Liver (tissue), 9 donors: Measurements from ENCODE around the gene TMEM9B. TPM values are rescaled to one million over a fixed set of nuclear protein-coding genes. Genes with fewer than 3 reads are reported as not detected.
"Not testable (repeated sequence)": the region's sequence is repeated elsewhere in the genome, so short reads cannot be mapped to it uniquely, and the experiment has no call there.

Experiments used
- DNase-seq: peaks from one replicate; pipeline ENCODE4 v3.0.0-alpha.2; 2017; ENCODE audit warnings: low spot score
- H3K27ac ChIP-seq, 2 donors: one replicate each; pipeline ENCODE4 v1.7.0; 2013; ENCODE audit warnings: inconsistent platforms in 2 of 2, low read length in 2 of 2, control low read depth in 1 of 2, low read depth in 1 of 2, mild to moderate bottlenecking in 1 of 2
- H3K27me3 ChIP-seq, 4 donors: one replicate each; pipeline versions ENCODE4 v1.6.1 to v1.7.0; 2013; ENCODE audit warnings: low read length in 3 of 4, inconsistent platforms in 1 of 4, mild to moderate bottlenecking in 1 of 4, moderate library complexity in 1 of 4; ENCODE audit not compliant: control insufficient read depth in 4 of 4, insufficient read depth in 4 of 4
- H3K36me3 ChIP-seq, 4 donors: one replicate each; pipeline versions ENCODE4 v1.6.1 to v1.7.0; 2013; ENCODE audit warnings: low read length in 3 of 4, mild to moderate bottlenecking in 3 of 4, low read depth in 1 of 4, moderate library complexity in 1 of 4; ENCODE audit not compliant: control insufficient read depth in 4 of 4, insufficient read depth in 3 of 4
- H3K4me1 ChIP-seq, 4 donors: one replicate each; pipeline versions ENCODE4 v1.6.1 to v1.7.0; 2013; ENCODE audit warnings: low read length in 3 of 4, mild to moderate bottlenecking in 3 of 4, moderate library complexity in 1 of 4; ENCODE audit not compliant: control insufficient read depth in 4 of 4, insufficient read depth in 4 of 4
- H3K4me3 ChIP-seq, 3 donors: one replicate each; pipeline versions ENCODE4 v1.6.1 to v1.7.0; 2013; ENCODE audit warnings: low read length in 3 of 3, control low read depth in 1 of 3, low read depth in 1 of 3, mild to moderate bottlenecking in 1 of 3
- H3K9ac ChIP-seq, 2 donors: one replicate each; pipeline ENCODE4 v1.7.0; 2013; ENCODE audit warnings: low read length in 2 of 2, mild to moderate bottlenecking in 2 of 2, moderate library complexity in 2 of 2, control low read depth in 1 of 2, low read depth in 1 of 2
- H3K9me3 ChIP-seq, 4 donors: one replicate each; pipeline versions ENCODE4 v1.6.1 to v1.7.0; 2013; ENCODE audit warnings: low read length in 3 of 4; ENCODE audit not compliant: control insufficient read depth in 4 of 4
- EGR1 ChIP-seq, 2 donors: IDR thresholded peaks; 2 replicates each; pipeline ENCODE4 v1.6.1; 2016 to 2018; ENCODE audit warnings: antibody characterized with exemption in 2 of 2, low read depth in 2 of 2
- FOXA1 ChIP-seq: IDR thresholded peaks from 2 replicates; pipeline ENCODE4 v1.6.1; 2016; ENCODE audit warnings: antibody characterized with exemption
- FOXA2 ChIP-seq: IDR thresholded peaks from 2 replicates; pipeline ENCODE4 v1.6.1; 2016; ENCODE audit warnings: antibody characterized with exemption
- GABPA ChIP-seq, 2 donors: IDR thresholded peaks in 1 of 2; conservative IDR thresholded peaks in 1 of 2; 2 replicates each; pipeline ENCODE4 v1.6.1; 2016; ENCODE audit warnings: antibody characterized with exemption in 2 of 2, mild to moderate bottlenecking in 1 of 2, moderate library complexity in 1 of 2
- HNF4A ChIP-seq, 2 donors: conservative IDR thresholded peaks; 2 replicates each; pipeline ENCODE4 v1.6.1; 2016; ENCODE audit warnings: antibody characterized with exemption in 2 of 2, mild to moderate bottlenecking in 2 of 2
- HNF4G ChIP-seq: IDR thresholded peaks from 2 replicates; pipeline ENCODE4 v1.6.1; 2016; ENCODE audit warnings: antibody characterized with exemption
- JUND ChIP-seq, 2 donors: IDR thresholded peaks; 2 replicates each; pipeline ENCODE4 v1.6.1; 2016; ENCODE audit warnings: antibody characterized with exemption in 2 of 2
- NR2F2 ChIP-seq: IDR thresholded peaks from 2 replicates; pipeline ENCODE4 v1.6.1; 2016; ENCODE audit warnings: antibody characterized with exemption
- RAD21 ChIP-seq, 2 donors: IDR thresholded peaks; 2 replicates each; pipeline ENCODE4 v1.6.1; 2016; ENCODE audit warnings: antibody characterized with exemption in 2 of 2, mild to moderate bottlenecking in 2 of 2
- RXRA ChIP-seq, 2 donors: IDR thresholded peaks; 2 replicates each; pipeline ENCODE4 v1.6.1; 2017 to 2018; ENCODE audit warnings: antibody characterized with exemption in 2 of 2, mild to moderate bottlenecking in 1 of 2
- SP1 ChIP-seq: IDR thresholded peaks from 2 replicates; pipeline ENCODE4 v1.6.1; 2018; ENCODE audit warnings: antibody characterized with exemption, mild to moderate bottlenecking
- TAF1 ChIP-seq: conservative IDR thresholded peaks from 2 replicates; pipeline ENCODE4 v1.6.1; 2016; ENCODE audit warnings: antibody characterized with exemption, mild to moderate bottlenecking
- YY1 ChIP-seq: IDR thresholded peaks from 2 replicates; pipeline ENCODE4 v1.6.1; 2016; ENCODE audit warnings: antibody characterized with exemption, mild to moderate bottlenecking
- WGBS: extraction: QIAGEN DNeasy Blood & Tissue Kit; methylation state at CpG from one replicate; pipeline ENCODE4 v1.1.7; 2013; 5-methylcytosine and 5-hydroxymethylcytosine counted together
- polyA plus RNA-seq, 2 donors: library from polyadenylated mRNA; stranded (reverse) in 1 of 2; unstranded in 1 of 2; fragments of 200-250 nt in 1 of 2; fragments of >200 nt in 1 of 2; fragmentation: Nextera tagmentation in 1 of 2; extraction: Ambion mirVana in 1 of 2; gene quantifications; one replicate each; pipeline versions ENCODE4 v1.2.1 to v1.2.3, GENCODE V29; 2013 to 2015
- total RNA-seq, 2 donors: library from RNA; depleted of rRNA; stranded (reverse); fragments of >200 nt; gene quantifications; one replicate each; pipeline ENCODE4 v1.2.3, GENCODE V29; 2014
- TF ChIP-seq, protein P1 (sequence below): IDR thresholded peaks from 2 replicates; pipeline ENCODE4 v1.6.1; 2016; ENCODE audit warnings: antibody characterized with exemption, mild to moderate bottlenecking
- TF ChIP-seq, protein P2 (sequence below): fragments of 150-350 bp; IDR thresholded peaks from 2 replicates; pipeline ENCODE4 v1.5.1; 2017; ENCODE audit warnings: improper control_type of control experiment, low read depth, low read length; ENCODE audit not compliant: missing input control
- TF ChIP-seq, protein P3 (sequence below): IDR thresholded peaks from 2 replicates; pipeline ENCODE4 v1.6.1; 2016; ENCODE audit warnings: antibody characterized with exemption
- TF ChIP-seq, protein P4 (sequence below): IDR thresholded peaks from 2 replicates; pipeline ENCODE4 v1.6.1; 2016; ENCODE audit warnings: antibody characterized with exemption
- TF ChIP-seq, protein P5 (sequence below): IDR thresholded peaks from 2 replicates; pipeline ENCODE4 v1.6.1; 2016; ENCODE audit warnings: antibody characterized with exemption
- donor health status: healthy.
- donor health status: healthy.
- donor health status: healthy.
- donor health status: healthy.
- donor health status: healthy.

The TMEM9B gene
- total and polyA plus RNA-seq, 4 donors, result 17.0 to 23.9 (median 19.5) TPM

DNA sequence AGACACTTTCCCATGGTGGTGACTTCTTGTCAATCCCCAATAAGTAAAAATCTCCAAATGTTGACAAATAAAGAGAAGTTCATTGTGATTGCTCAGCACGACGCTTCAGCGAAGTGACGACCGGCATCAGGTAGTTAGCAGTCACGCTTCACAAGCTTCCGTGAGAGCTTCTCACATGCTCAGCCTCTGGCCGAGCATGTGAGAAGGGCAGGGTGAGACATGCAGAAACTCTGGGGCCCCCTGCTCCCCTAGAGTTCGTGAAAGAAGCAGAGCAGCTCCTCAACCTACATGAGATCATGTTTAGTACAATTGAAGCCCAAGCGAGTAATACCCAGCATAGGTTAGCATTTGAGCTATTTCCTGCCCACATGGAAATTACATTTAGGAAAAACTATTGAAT lies 27.1 kb downstream of the TMEM9B start:
- Histone ChIP-seq H3K4me3 (no peak overlapping the region), H3K27me3 (no peaks in the 10 kb centered on the region), H3K9me3 (no peaks in the 10 kb centered on the region), H3K27ac (no peak overlapping the region), H3K4me1 (no peaks in the 10 kb centered on the region), H3K36me3 (no peaks in the 10 kb centered on the region), H3K9ac (no peak overlapping the region)
- no peak for DNase-seq
- TF ChIP-seq GABPA (IDR thresholded peaks at IDR 0.05 in 1 of 2, conservative IDR thresholded peaks at IDR 0.05 in 1 of 2) (no peak), TAF1 (no peak), EGR1 (IDR thresholded peaks at IDR 0.05; ENCODE audit: low read depth in 2 of 2) (no peak)
- 88% methylated on average over 10 of the region's 10 CpGs for WGBS

DNA sequence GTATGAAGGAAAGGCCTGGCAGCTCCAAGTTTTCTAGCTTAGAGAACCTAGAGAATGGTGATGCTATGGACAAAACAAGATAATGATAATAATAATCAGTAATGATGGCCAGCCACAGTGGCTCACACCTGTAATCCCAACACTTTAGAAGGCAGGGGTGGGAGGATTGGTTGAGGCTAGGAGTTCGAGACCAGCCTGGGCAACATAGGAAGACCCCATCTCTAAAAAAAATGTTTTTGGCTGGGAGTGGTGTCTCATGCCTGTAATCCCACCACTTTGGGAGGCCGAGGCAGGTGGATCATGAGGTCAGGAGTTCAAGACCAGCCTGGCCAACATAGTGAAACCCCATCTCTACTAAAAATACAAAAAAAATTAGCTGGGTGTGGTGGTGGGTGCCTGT lies 28.5 kb downstream of the TMEM9B start:
- WGBS, result 94% methylated on average over 2 of the region's 2 CpGs
- not testable (repeated sequence) for H3K9me3 ChIP-seq, H3K4me1 ChIP-seq, H3K4me3 ChIP-seq, H3K27ac ChIP-seq, H3K9ac ChIP-seq, DNase-seq, H3K27me3 ChIP-seq, H3K36me3 ChIP-seq

DNA sequence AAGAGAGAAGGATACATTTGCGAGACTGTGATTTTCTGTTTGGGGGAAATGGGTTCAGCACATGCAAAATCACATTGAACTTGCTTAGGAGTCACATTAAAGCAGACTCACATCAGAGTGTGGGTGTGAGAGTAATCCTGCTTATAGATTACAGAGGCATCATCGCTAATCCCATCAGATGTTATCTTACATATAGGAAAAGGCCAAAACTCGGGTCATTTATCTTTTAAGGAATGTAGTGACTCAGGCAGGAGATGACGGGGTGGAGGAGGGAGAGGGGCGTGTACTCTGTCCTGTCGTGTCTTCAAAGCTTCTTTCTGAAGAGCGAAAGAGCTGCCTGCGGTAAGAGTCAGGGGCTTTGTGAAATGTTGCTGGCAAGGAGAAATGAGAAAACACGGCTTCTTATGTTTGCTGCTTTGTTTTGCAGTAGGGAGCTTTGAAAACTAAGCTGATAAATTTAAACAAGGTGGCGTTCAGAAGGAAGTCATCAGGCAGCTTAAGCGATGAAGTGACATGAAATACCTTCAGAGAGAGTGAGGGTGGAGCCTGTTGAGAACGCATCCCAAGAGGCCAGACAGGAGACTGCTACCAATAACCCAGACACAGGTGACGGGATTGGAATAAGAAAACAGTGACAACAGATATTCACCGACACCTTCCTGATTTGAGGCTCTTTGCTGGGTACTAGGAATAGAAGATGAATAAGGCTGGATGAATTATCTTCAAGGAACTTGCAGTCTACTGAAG lies 29.3 kb downstream of the TMEM9B start:
- H3K36me3 ChIP-seq, result no peaks in the 10 kb centered on the region
- H3K27ac ChIP-seq, result no peak overlapping the region
- 84% methylated on average over 14 of the region's 14 CpGs for WGBS
- no peaks in the 10 kb centered on the region for H3K4me1 ChIP-seq
- TF ChIP-seq, protein P1, sequence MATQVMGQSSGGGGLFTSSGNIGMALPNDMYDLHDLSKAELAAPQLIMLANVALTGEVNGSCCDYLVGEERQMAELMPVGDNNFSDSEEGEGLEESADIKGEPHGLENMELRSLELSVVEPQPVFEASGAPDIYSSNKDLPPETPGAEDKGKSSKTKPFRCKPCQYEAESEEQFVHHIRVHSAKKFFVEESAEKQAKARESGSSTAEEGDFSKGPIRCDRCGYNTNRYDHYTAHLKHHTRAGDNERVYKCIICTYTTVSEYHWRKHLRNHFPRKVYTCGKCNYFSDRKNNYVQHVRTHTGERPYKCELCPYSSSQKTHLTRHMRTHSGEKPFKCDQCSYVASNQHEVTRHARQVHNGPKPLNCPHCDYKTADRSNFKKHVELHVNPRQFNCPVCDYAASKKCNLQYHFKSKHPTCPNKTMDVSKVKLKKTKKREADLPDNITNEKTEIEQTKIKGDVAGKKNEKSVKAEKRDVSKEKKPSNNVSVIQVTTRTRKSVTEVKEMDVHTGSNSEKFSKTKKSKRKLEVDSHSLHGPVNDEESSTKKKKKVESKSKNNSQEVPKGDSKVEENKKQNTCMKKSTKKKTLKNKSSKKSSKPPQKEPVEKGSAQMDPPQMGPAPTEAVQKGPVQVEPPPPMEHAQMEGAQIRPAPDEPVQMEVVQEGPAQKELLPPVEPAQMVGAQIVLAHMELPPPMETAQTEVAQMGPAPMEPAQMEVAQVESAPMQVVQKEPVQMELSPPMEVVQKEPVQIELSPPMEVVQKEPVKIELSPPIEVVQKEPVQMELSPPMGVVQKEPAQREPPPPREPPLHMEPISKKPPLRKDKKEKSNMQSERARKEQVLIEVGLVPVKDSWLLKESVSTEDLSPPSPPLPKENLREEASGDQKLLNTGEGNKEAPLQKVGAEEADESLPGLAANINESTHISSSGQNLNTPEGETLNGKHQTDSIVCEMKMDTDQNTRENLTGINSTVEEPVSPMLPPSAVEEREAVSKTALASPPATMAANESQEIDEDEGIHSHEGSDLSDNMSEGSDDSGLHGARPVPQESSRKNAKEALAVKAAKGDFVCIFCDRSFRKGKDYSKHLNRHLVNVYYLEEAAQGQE, result no peak
- TF ChIP-seq YY1 (no peak), HNF4G (no peak), RAD21 (IDR thresholded peaks at IDR 0.05) (no peak), FOXA2 (no peak), RXRA (IDR thresholded peaks at IDR 0.05) (no peak), EGR1 (IDR thresholded peaks at IDR 0.05; ENCODE audit: low read depth in 2 of 2) (no peak), SP1 (no peak), TAF1 (no peak), JUND (IDR thresholded peaks at IDR 0.05) (no peak), HNF4A (conservative IDR thresholded peaks at IDR 0.05) (no peak), NR2F2 (no peak), GABPA (IDR thresholded peaks at IDR 0.05 in 1 of 2, conservative IDR thresholded peaks at IDR 0.05 in 1 of 2) (no peak), FOXA1 (no peak)
- TF ChIP-seq, protein P2, sequence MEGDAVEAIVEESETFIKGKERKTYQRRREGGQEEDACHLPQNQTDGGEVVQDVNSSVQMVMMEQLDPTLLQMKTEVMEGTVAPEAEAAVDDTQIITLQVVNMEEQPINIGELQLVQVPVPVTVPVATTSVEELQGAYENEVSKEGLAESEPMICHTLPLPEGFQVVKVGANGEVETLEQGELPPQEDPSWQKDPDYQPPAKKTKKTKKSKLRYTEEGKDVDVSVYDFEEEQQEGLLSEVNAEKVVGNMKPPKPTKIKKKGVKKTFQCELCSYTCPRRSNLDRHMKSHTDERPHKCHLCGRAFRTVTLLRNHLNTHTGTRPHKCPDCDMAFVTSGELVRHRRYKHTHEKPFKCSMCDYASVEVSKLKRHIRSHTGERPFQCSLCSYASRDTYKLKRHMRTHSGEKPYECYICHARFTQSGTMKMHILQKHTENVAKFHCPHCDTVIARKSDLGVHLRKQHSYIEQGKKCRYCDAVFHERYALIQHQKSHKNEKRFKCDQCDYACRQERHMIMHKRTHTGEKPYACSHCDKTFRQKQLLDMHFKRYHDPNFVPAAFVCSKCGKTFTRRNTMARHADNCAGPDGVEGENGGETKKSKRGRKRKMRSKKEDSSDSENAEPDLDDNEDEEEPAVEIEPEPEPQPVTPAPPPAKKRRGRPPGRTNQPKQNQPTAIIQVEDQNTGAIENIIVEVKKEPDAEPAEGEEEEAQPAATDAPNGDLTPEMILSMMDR, result no peak
- TF ChIP-seq, protein P3, sequence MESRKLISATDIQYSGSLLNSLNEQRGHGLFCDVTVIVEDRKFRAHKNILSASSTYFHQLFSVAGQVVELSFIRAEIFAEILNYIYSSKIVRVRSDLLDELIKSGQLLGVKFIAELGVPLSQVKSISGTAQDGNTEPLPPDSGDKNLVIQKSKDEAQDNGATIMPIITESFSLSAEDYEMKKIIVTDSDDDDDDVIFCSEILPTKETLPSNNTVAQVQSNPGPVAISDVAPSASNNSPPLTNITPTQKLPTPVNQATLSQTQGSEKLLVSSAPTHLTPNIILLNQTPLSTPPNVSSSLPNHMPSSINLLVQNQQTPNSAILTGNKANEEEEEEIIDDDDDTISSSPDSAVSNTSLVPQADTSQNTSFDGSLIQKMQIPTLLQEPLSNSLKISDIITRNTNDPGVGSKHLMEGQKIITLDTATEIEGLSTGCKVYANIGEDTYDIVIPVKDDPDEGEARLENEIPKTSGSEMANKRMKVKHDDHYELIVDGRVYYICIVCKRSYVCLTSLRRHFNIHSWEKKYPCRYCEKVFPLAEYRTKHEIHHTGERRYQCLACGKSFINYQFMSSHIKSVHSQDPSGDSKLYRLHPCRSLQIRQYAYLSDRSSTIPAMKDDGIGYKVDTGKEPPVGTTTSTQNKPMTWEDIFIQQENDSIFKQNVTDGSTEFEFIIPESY, result no peak
- TF ChIP-seq, protein P4, sequence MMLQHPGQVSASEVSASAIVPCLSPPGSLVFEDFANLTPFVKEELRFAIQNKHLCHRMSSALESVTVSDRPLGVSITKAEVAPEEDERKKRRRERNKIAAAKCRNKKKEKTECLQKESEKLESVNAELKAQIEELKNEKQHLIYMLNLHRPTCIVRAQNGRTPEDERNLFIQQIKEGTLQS, result no peak
- TF ChIP-seq, protein P5, sequence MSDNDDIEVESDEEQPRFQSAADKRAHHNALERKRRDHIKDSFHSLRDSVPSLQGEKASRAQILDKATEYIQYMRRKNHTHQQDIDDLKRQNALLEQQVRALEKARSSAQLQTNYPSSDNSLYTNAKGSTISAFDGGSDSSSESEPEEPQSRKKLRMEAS, result no peak
- H3K4me3 ChIP-seq, result no peak overlapping the region
- no peaks in the 10 kb centered on the region for H3K9me3 ChIP-seq
- no peaks in the 10 kb centered on the region for H3K27me3 ChIP-seq
- DNase-seq, result no peak
- H3K9ac ChIP-seq, result no peak overlapping the region
